Endothelial cell of umbilical vein (primary cell): ENCODE results near the gene TGM3. TPM values are rescaled to one million over a fixed set of nuclear protein-coding genes. Genes with fewer than 3 reads are reported as not detected.

Experiments used
- BruUV-seq: library from RNA; stranded (reverse); fragments of 400-500 nt; replicated peaks from 2 replicates; lab custom pipeline; 2021; lab: Mats Ljungman, UMichigan
- CTCF ChIA-PET: fragments of 300-600, 350-600 bp; sonication (Branson Sonifier 250); formaldehyde crosslinking; loops from one replicate; lab custom pipeline; 2021; ENCODE audit warnings: antibody characterized with exemption, inconsistent platforms; lab: Charles Lee
- POLR2A ChIA-PET: fragments of 300-600, 350-600 bp; sonication (Branson Sonifier 250); formaldehyde crosslinking; loops from one replicate; lab custom pipeline; 2021; ENCODE audit warnings: antibody characterized with exemption, inconsistent platforms; lab: Charles Lee
- DNase-seq: peaks from one replicate; pipeline ENCODE4 v3.0.0-alpha.2; 2011; ENCODE audit warnings: low read depth, low spot score
- FAIRE-seq: peaks from 2 replicates; lab custom pipeline; 2011; peaks lifted over from hg19 to GRCh38; lab: Jason Lieb, UNC
- H2AFZ ChIP-seq: 2 replicates; pipeline ENCODE4 v1.6.0; 2012; ENCODE audit warnings: low read depth, low read length, control low read depth, inconsistent platforms
- H3K27ac ChIP-seq: 2 replicates; pipeline ENCODE4 v1.5.1; 2011; ENCODE audit warnings: low read depth, mild to moderate bottlenecking, control low read depth, low read length, moderate library complexity; ENCODE audit not compliant: insufficient read depth
- H3K27me3 ChIP-seq, 2 experiments: 2 replicates each; pipeline versions ENCODE4 v1.6.0 to v1.6.1; 2011; ENCODE audit warnings: low read length in 2 of 2, mixed read lengths in 1 of 2; ENCODE audit not compliant: control insufficient read depth in 2 of 2, insufficient read depth in 2 of 2
- H3K36me3 ChIP-seq, 2 experiments: 2 replicates in 1 of 2; 3 replicates in 1 of 2; pipeline ENCODE4 v1.5.1; 2011; ENCODE audit warnings: low read length in 2 of 2, mild to moderate bottlenecking in 1 of 2, moderate library complexity in 1 of 2; ENCODE audit not compliant: control insufficient read depth in 2 of 2, insufficient read depth in 2 of 2; ENCODE audit errors: extremely low read depth in 1 of 2
- H3K4me1 ChIP-seq: 3 replicates; pipeline ENCODE4 v1.5.1; 2011; ENCODE audit warnings: mild to moderate bottlenecking, low read length; ENCODE audit not compliant: control insufficient read depth, insufficient read depth; ENCODE audit errors: extremely low read depth
- H3K4me2 ChIP-seq: 2 replicates; pipeline ENCODE4 v1.6.1; 2011; ENCODE audit warnings: low read length, control low read depth, mixed read lengths; ENCODE audit not compliant: insufficient read depth
- H3K4me3 ChIP-seq, 3 experiments: fragments of 200-600 bp in 1 of 3; sonication (generic), shearing (Covaris generic) in 1 of 3; replicated peaks in 1 of 3; 2 replicates each; pipeline ENCODE4 v1.5.1; 2011 to 2016; ENCODE audit warnings: control low read depth in 3 of 3, low read length in 3 of 3, mild to moderate bottlenecking in 2 of 3, inconsistent platforms in 1 of 3, low read depth in 1 of 3, moderate library complexity in 1 of 3; ENCODE audit not compliant: insufficient read depth in 1 of 3
- H3K79me2 ChIP-seq: 2 replicates; pipeline ENCODE4 v1.6.0; 2012; ENCODE audit warnings: low read length, inconsistent platforms; ENCODE audit not compliant: control insufficient read depth, insufficient read depth
- H3K9ac ChIP-seq: replicated peaks from 2 replicates; pipeline ENCODE3; 2011; ENCODE audit warnings: low read length, control low read depth; ENCODE audit not compliant: insufficient read depth; ENCODE audit errors: extremely low read depth
- H3K9me1 ChIP-seq: replicated peaks from 3 replicates; pipeline ENCODE4 v1.6.0; 2011; ENCODE audit warnings: mild to moderate bottlenecking, low read length; ENCODE audit not compliant: control insufficient read depth, insufficient read depth; ENCODE audit errors: extremely low read depth
- H3K9me3 ChIP-seq: replicated peaks from 2 replicates; pipeline ENCODE4 v1.5.1; 2012; ENCODE audit warnings: low read length, inconsistent platforms; ENCODE audit not compliant: control insufficient read depth, insufficient read depth
- H4K20me1 ChIP-seq: replicated peaks from 2 replicates; pipeline ENCODE3; 2011; ENCODE audit warnings: mild to moderate bottlenecking, low read length; ENCODE audit not compliant: control insufficient read depth, insufficient read depth; ENCODE audit errors: extremely low read depth
- EZH2 ChIP-seq: IDR thresholded peaks from 2 replicates; pipeline ENCODE4 v1.6.1; 2012; ENCODE audit warnings: borderline replicate concordance, low read depth, mild to moderate bottlenecking, moderate library complexity, low read length, inconsistent platforms; ENCODE audit not compliant: severe bottlenecking
- FOS ChIP-seq: IDR thresholded peaks from 2 replicates; pipeline ENCODE4 v1.6.1; 2011; ENCODE audit warnings: mild to moderate bottlenecking, low read length, moderate library complexity, borderline replicate concordance; ENCODE audit not compliant: insufficient read depth
- GATA2 ChIP-seq: IDR thresholded peaks from 2 replicates; pipeline ENCODE4 v1.7.0; 2011; ENCODE audit warnings: low read depth, mild to moderate bottlenecking, moderate library complexity, mixed read lengths, low read length; ENCODE audit not compliant: insufficient read length, insufficient read depth
- JUN ChIP-seq: IDR thresholded peaks from 2 replicates; pipeline ENCODE4 v1.6.1; 2011; ENCODE audit warnings: borderline replicate concordance, low read depth; ENCODE audit not compliant: insufficient read length, insufficient read depth
- MAX ChIP-seq: IDR thresholded peaks from 2 replicates; pipeline ENCODE4 v1.6.1; 2011; ENCODE audit not compliant: insufficient read depth, insufficient read length
- MYC ChIP-seq: IDR thresholded peaks from one replicate; pipeline ENCODE4 v1.6.1; 2011; ENCODE audit warnings: mild to moderate bottlenecking, low read depth, low read length
- POLR2A ChIP-seq: IDR thresholded peaks from 2 replicates; pipeline ENCODE4 v1.6.1; 2012; ENCODE audit warnings: low read depth, mild to moderate bottlenecking, control low read depth, low read length
- POLR2AphosphoS5 ChIP-seq: IDR thresholded peaks from 2 replicates; pipeline ENCODE4 v1.6.1; 2012; ENCODE audit warnings: low read depth, mild to moderate bottlenecking, control low read depth, low read length, moderate library complexity; ENCODE audit not compliant: insufficient read depth
- dilution Hi-C: fragments of 300-500 bp; cut with MboI; formaldehyde crosslinking; loops from one replicate; pipeline ENCODE4 v1.15.0; 2019; ENCODE audit warnings: low sequenced_read_pairs; ENCODE audit not compliant: extremely low pct_ligation_motif_present
- intact Hi-C: fragments of 100-400 bp; cut with micrococcal nuclease; formaldehyde crosslinking; loops from one replicate; pipeline ENCODE4 v1.10.0; 2022
- polyA plus RNA-seq, 4 experiments: library from polyadenylated mRNA; depleted of rRNA in 3 of 4; stranded (reverse) in 3 of 4; unstranded in 1 of 4; fragments of >200 nt; gene quantifications; 2 replicates each; pipeline versions ENCODE4 v1.2.1 to v1.2.3, GENCODE V29; 2011 to 2012; ENCODE audit warnings: missing spikeins in 1 of 4
- total RNA-seq: library from RNA; stranded (reverse); gene quantifications from 2 replicates; pipeline ENCODE4 v1.2.3, GENCODE V29; 2021
- TF ChIP-seq, protein P1 (sequence below), 2 donors: IDR thresholded peaks; 1 replicate in 1 of 2; 2 replicates in 1 of 2; pipeline ENCODE4 v1.5.1; 2011; ENCODE audit warnings: low read length in 2 of 2, mild to moderate bottlenecking in 2 of 2, moderate library complexity in 2 of 2, control low read depth in 1 of 2, inconsistent platforms in 1 of 2, low read depth in 1 of 2; ENCODE audit not compliant: insufficient read depth in 1 of 2; ENCODE audit errors: extremely low read depth in 1 of 2

Gene TGM3
- total and polyA plus RNA-seq, 2 donors (not counting 3 experiments of a cell fraction or from before 2014, with no cell fraction given), result not detected

DNA sequence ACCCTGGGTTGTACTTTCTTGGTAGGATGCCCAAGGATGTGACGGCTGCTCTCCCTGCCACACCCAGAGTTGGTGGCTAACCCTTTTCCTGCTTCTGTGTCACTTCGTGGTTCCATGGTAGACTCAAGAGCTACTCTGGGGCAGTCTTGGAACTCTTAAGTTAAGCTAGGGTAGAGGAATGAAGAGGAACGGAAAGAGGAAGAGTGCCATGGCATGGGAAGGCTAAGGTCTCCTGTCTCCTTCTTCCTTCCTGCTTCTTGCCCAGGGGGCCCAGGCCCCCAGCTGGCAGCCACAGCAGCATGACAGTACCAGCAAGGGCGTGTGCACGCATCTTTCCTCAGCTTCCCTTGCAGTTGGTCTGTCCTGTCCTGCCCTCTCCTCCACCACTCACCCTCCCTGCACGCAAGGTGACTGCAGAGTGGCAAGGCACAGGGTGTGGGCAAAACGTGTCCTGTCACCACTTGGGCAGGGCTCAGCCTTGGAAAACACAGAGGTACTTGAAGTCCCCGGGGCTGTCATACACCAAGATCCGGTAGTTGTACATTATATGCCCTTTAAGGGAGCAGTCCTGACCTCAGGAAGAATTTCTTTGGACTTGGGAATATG lies 39.8 kb upstream of the TGM3 start:
- dilution Hi-C loops, result no loop called here

More for the DNA sequence above, 39.8 kb upstream of the TGM3 start:
- no peaks in the 10 kb centered on the region for H4K20me1 ChIP-seq
- H3K4me2 ChIP-seq, result no peak overlapping the region
- no TSS peak for BruUV-seq
- CTCF ChIA-PET, result no interaction called here
- H3K36me3 ChIP-seq, result no peaks in the 10 kb centered on the region
- H3K9ac ChIP-seq, result no peak overlapping the region
- intact Hi-C loops, result no loop called here
- peaks cover 0 to 2% of the 10 kb centered on the region in 2 experiments for H3K27me3 ChIP-seq
- FAIRE-seq, result no peak
- no peak overlapping the region for H3K4me3 ChIP-seq
- TF ChIP-seq, protein P1, sequence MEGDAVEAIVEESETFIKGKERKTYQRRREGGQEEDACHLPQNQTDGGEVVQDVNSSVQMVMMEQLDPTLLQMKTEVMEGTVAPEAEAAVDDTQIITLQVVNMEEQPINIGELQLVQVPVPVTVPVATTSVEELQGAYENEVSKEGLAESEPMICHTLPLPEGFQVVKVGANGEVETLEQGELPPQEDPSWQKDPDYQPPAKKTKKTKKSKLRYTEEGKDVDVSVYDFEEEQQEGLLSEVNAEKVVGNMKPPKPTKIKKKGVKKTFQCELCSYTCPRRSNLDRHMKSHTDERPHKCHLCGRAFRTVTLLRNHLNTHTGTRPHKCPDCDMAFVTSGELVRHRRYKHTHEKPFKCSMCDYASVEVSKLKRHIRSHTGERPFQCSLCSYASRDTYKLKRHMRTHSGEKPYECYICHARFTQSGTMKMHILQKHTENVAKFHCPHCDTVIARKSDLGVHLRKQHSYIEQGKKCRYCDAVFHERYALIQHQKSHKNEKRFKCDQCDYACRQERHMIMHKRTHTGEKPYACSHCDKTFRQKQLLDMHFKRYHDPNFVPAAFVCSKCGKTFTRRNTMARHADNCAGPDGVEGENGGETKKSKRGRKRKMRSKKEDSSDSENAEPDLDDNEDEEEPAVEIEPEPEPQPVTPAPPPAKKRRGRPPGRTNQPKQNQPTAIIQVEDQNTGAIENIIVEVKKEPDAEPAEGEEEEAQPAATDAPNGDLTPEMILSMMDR (IDR thresholded peaks at IDR 0.05; ENCODE audit: extremely low read depth in 1 of 2, insufficient read depth in 1 of 2, low read depth in 1 of 2, low read length in 2 of 2), result no peak
- no peak for TF ChIP-seq MYC
- no peak for TF ChIP-seq JUN
- TF ChIP-seq FOS, result no peak
- no peak for TF ChIP-seq GATA2
- TF ChIP-seq POLR2AphosphoS5, result no peak
- no peak for TF ChIP-seq EZH2
- TF ChIP-seq POLR2A, result no peak
- TF ChIP-seq MAX, result no peak
- no peak overlapping the region for H2AFZ ChIP-seq
- DNase-seq, result no peak
- H3K27ac ChIP-seq, result no peak overlapping the region
- H3K79me2 ChIP-seq, result no peaks in the 10 kb centered on the region
- POLR2A ChIA-PET, result no interaction called here
- no peaks in the 10 kb centered on the region for H3K4me1 ChIP-seq
- H3K9me3 ChIP-seq, result no peaks in the 10 kb centered on the region
- H3K9me1 ChIP-seq, result no peaks in the 10 kb centered on the region
